Activated naive CD4-positive, alpha-beta T cell treated with anti-CD3 and anti-CD28 coated beads, Interleukin-2, amount 10 ng/mL, durations not matched to agents 7 days and 5 days (primary cell): ENCODE data around the gene SPATA3.

Experiments
- CTCF ChIA-PET: fragments of 350-600 bp; sonication (Branson Sonifier 250); formaldehyde crosslinking; loops from one replicate; lab custom pipeline; 2021; ENCODE audit warnings: antibody characterized with exemption; lab: Charles Lee
- DNase-seq: peaks from one replicate; pipeline ENCODE4 v3.0.0-alpha.2; 2020
- H3K27ac Mint-ChIP-seq: one replicate; pipeline ENCODE4 v1.8.0; 2021; ENCODE audit warnings: mild to moderate bottlenecking, moderate library complexity, mixed read lengths
- H3K27me3 Mint-ChIP-seq: one replicate; pipeline ENCODE4 v1.8.0; 2021; ENCODE audit warnings: mild to moderate bottlenecking, mixed read lengths
- H3K36me3 Mint-ChIP-seq: one replicate; pipeline ENCODE4 v1.8.0; 2021; ENCODE audit warnings: mixed read lengths
- H3K4me1 Mint-ChIP-seq: one replicate; pipeline ENCODE4 v1.8.0; 2021; ENCODE audit warnings: mixed read lengths
- H3K4me3 Mint-ChIP-seq: one replicate; pipeline ENCODE4 v1.8.0; 2021; ENCODE audit warnings: mild to moderate bottlenecking, moderate library complexity, mixed read lengths
- H3K9me3 Mint-ChIP-seq: one replicate; pipeline ENCODE4 v1.8.0; 2021; ENCODE audit warnings: mixed read lengths

The SPATA3 gene

GRCh38 chr2:231033147-231034132 lies 37.5 kb downstream of the SPATA3 start:
- no peak for DNase-seq
- CTCF ChIA-PET = no interaction called here
- H3K4me1 Mint-ChIP-seq = peaks cover 2% of the 10 kb centered on the region
- no peaks in the 10 kb centered on the region for H3K36me3 Mint-ChIP-seq
- H3K27ac Mint-ChIP-seq = no peak overlapping the region
- no peaks in the 10 kb centered on the region for H3K9me3 Mint-ChIP-seq
- H3K4me3 Mint-ChIP-seq = no peak overlapping the region
- peaks cover 65% of the 10 kb centered on the region for H3K27me3 Mint-ChIP-seq

GRCh38 chr2:231034291-231034882 lies 38.5 kb downstream of the SPATA3 start:
- DNase-seq = no peak

GRCh38 chr2:231036131-231036530 lies 40.2 kb downstream of the SPATA3 start:
- DNase-seq = no peak
- Mint-ChIP-seq H3K9me3 (no peaks in the 10 kb centered on the region), H3K4me1 (peaks cover 2% of the 10 kb centered on the region), H3K4me3 (no peak overlapping the region), H3K36me3 (no peaks in the 10 kb centered on the region), H3K27me3 (peaks cover 84% of the 10 kb centered on the region), H3K27ac (no peak overlapping the region)
- CTCF ChIA-PET = interaction anchor here (1.0 to 1.5 kb wide), 2 partner anchors 16 to 212 kb away, joined by 3 to 5 read pairs; no protein-coding TSS in a partner anchor

More at GRCh38 chr2:231034291-231034882, 38.5 kb downstream of the SPATA3 start:
- H3K9me3 Mint-ChIP-seq = no peaks in the 10 kb centered on the region
- no peaks in the 10 kb centered on the region for H3K36me3 Mint-ChIP-seq
- H3K27me3 Mint-ChIP-seq = peaks cover 74% of the 10 kb centered on the region
- CTCF ChIA-PET = no interaction called here
- peaks cover 2% of the 10 kb centered on the region for H3K4me1 Mint-ChIP-seq
- H3K4me3 Mint-ChIP-seq = no peak overlapping the region
- no peak overlapping the region for H3K27ac Mint-ChIP-seq

- peaks cover 87% of the 10 kb centered on the region for H3K27me3 Mint-ChIP-seq
- H3K9me3 Mint-ChIP-seq = no peaks in the 10 kb centered on the region
- H3K27ac Mint-ChIP-seq = no peak overlapping the region
- H3K4me1 Mint-ChIP-seq = peaks cover 2% of the 10 kb centered on the region
- CTCF ChIA-PET = interaction anchor here (1.0 to 1.5 kb wide), 2 partner anchors 16 to 212 kb away, joined by 3 to 5 read pairs; no protein-coding TSS in a partner anchor
- no peaks in the 10 kb centered on the region for H3K36me3 Mint-ChIP-seq
- DNase-seq = no peak
- H3K4me3 Mint-ChIP-seq = peak overlapping the region; percentile 4
These were observed 40.7 kb downstream of the SPATA3 start for GRCh38 chr2:231036578-231037106.

- no peaks in the 10 kb centered on the region for H3K9me3 Mint-ChIP-seq
- no peak for DNase-seq
- H3K4me3 Mint-ChIP-seq = peak within 1 kb of the TSS; percentile 22
- H3K27me3 Mint-ChIP-seq = peaks cover 86% of the 10 kb centered on the region
- CTCF ChIA-PET = interaction anchor here (2.8 kb wide), 1 partner anchor 16 kb away, joined by 9 read pairs; no protein-coding TSS in a partner anchor
- peaks cover 2% of the 10 kb centered on the region for H3K4me1 Mint-ChIP-seq
- no peaks in the 10 kb centered on the region for H3K36me3 Mint-ChIP-seq
- no peak within 1 kb of the TSS for H3K27ac Mint-ChIP-seq
These were observed 41.3 kb downstream of the SPATA3 start, which contains the start of gene C2orf72 for GRCh38 chr2:231037202-231037730. C2orf72 (plus strand) TSS chr2:231037523; CDS start chr2:231037566, 43 bp downstream.

GRCh38 chr2:231037731-231038482 lies 42.0 kb downstream of the SPATA3 start:
- no peaks in the 10 kb centered on the region for H3K36me3 Mint-ChIP-seq
- peaks cover 2% of the 10 kb centered on the region for H3K4me1 Mint-ChIP-seq
- H3K27ac Mint-ChIP-seq = no peak overlapping the region
- CTCF ChIA-PET = interaction anchor here (2.8 kb wide), 1 partner anchor 15 kb away, joined by 9 read pairs; no protein-coding TSS in a partner anchor
- no peaks in the 10 kb centered on the region for H3K9me3 Mint-ChIP-seq
- peaks cover 84% of the 10 kb centered on the region for H3K27me3 Mint-ChIP-seq
- H3K4me3 Mint-ChIP-seq = peak overlapping the region; percentile 22
- no peak for DNase-seq

- H3K36me3 Mint-ChIP-seq = no peaks in the 10 kb centered on the region
- H3K9me3 Mint-ChIP-seq = no peaks in the 10 kb centered on the region
- H3K4me3 Mint-ChIP-seq = peak overlapping the region; percentile 22
- peaks cover 2% of the 10 kb centered on the region for H3K4me1 Mint-ChIP-seq
- H3K27me3 Mint-ChIP-seq = peaks cover 79% of the 10 kb centered on the region
- CTCF ChIA-PET = interaction anchor here (2.8 kb wide), 1 partner anchor 15 kb away, joined by 9 read pairs; no protein-coding TSS in a partner anchor
- no peak overlapping the region for H3K27ac Mint-ChIP-seq
- no peak for DNase-seq
These were observed 42.8 kb downstream of the SPATA3 start for GRCh38 chr2:231038483-231039293.

- H3K9me3 Mint-ChIP-seq = no peaks in the 10 kb centered on the region
- DNase-seq = no peak
- CTCF ChIA-PET = interaction anchor here (2.8 kb wide), 1 partner anchor 14 kb away, joined by 9 read pairs; no protein-coding TSS in a partner anchor
- peaks cover 74% of the 10 kb centered on the region for H3K27me3 Mint-ChIP-seq
- H3K4me3 Mint-ChIP-seq = no peak overlapping the region
- no peak overlapping the region for H3K27ac Mint-ChIP-seq
- H3K36me3 Mint-ChIP-seq = no peaks in the 10 kb centered on the region
- peaks cover 2% of the 10 kb centered on the region for H3K4me1 Mint-ChIP-seq
These were observed 43.4 kb downstream of the SPATA3 start for GRCh38 chr2:231039294-231039664.

- H3K4me3 Mint-ChIP-seq = no peak overlapping the region
- peaks cover 68% of the 10 kb centered on the region for H3K27me3 Mint-ChIP-seq
- no peak for DNase-seq
- H3K27ac Mint-ChIP-seq = no peak overlapping the region
- H3K36me3 Mint-ChIP-seq = no peaks in the 10 kb centered on the region
- no peaks in the 10 kb centered on the region for H3K9me3 Mint-ChIP-seq
- CTCF ChIA-PET = interaction anchor here (2.8 kb wide), 1 partner anchor 13 kb away, joined by 9 read pairs; no protein-coding TSS in a partner anchor
- H3K4me1 Mint-ChIP-seq = peaks cover 2% of the 10 kb centered on the region
These were observed 44.0 kb downstream of the SPATA3 start for GRCh38 chr2:231039821-231040364.

GRCh38 chr2:231041061-231041689 lies 45.3 kb downstream of the SPATA3 start:
- CTCF ChIA-PET = interaction anchor here (2.5 kb wide), 1 partner anchor 12 kb away, joined by 9 read pairs; no protein-coding TSS in a partner anchor
- no peak for DNase-seq
- H3K27ac Mint-ChIP-seq = no peak overlapping the region
- peaks cover 57% of the 10 kb centered on the region for H3K27me3 Mint-ChIP-seq
- H3K4me1 Mint-ChIP-seq = peaks cover 2% of the 10 kb centered on the region
- H3K4me3 Mint-ChIP-seq = no peak overlapping the region
- H3K9me3 Mint-ChIP-seq = no peaks in the 10 kb centered on the region
- H3K36me3 Mint-ChIP-seq = no peaks in the 10 kb centered on the region

GRCh38 chr2:231043796-231044195 lies 47.9 kb downstream of the SPATA3 start:
- no peak overlapping the region for H3K27ac Mint-ChIP-seq
- H3K4me1 Mint-ChIP-seq = no peaks in the 10 kb centered on the region
- H3K27me3 Mint-ChIP-seq = peaks cover 55% of the 10 kb centered on the region
- H3K4me3 Mint-ChIP-seq = no peak overlapping the region
- H3K36me3 Mint-ChIP-seq = no peaks in the 10 kb centered on the region
- CTCF ChIA-PET = interaction anchor here (1.2 kb wide), 1 partner anchor 9 kb away, joined by 6 read pairs; no protein-coding TSS in a partner anchor
- H3K9me3 Mint-ChIP-seq = no peaks in the 10 kb centered on the region
- no peak for DNase-seq

- CTCF ChIA-PET = no interaction called here
- Mint-ChIP-seq H3K9me3 (no peaks in the 10 kb centered on the region), H3K4me1 (no peaks in the 10 kb centered on the region), H3K4me3 (no peak overlapping the region), H3K36me3 (no peaks in the 10 kb centered on the region), H3K27ac (no peak overlapping the region), H3K27me3 (peaks cover 49% of the 10 kb centered on the region)
- DNase-seq = no peak
These were observed 51.0 kb downstream of the SPATA3 start for GRCh38 chr2:231046916-231047273.
